ENCODE data around the gene TOR3A. TPM values are rescaled to one million over a fixed set of nuclear protein-coding genes. Genes with fewer than 3 reads are reported as not detected.

The TOR3A gene
- total RNA-seq, 3 donors from 2014 or later (not counting 1 experiment from before 2014, with no cell fraction given): 22.7 to 33.3 (median 29.0) TPM

- Mint-ChIP-seq H3K27ac (no peak overlapping the region), H3K4me1 (peaks cover 0 to 5% of the 10 kb centered on the region in 2 donors), H3K27me3 (ENCODE audit: low read depth in 2 of 2) (no peaks in the 10 kb centered on the region), H3K4me3 (no peak overlapping the region), H3K9me3 (no peaks in the 10 kb centered on the region), H3K36me3 (no peaks in the 10 kb centered on the region)
- Histone ChIP-seq H3K4me1 (ENCODE audit: control insufficient read depth, insufficient read depth, low read length) (no peaks in the 10 kb centered on the region), H3K27me3 (ENCODE audit: control insufficient read depth, insufficient read depth, low read length) (no peaks in the 10 kb centered on the region), H3K36me3 (ENCODE audit: control insufficient read depth, insufficient read depth, low read length) (peaks cover 47% of the 10 kb centered on the region), H3K4me3 (ENCODE audit: low read length) (no peak overlapping the region), H3K27ac (ENCODE audit: low read length) (no peak overlapping the region), H3K9me3 (ENCODE audit: control insufficient read depth, insufficient read depth, low read length) (no peaks in the 10 kb centered on the region)
- intact Hi-C loops (cut with micrococcal nuclease): no loop called here
- ATAC-seq (no peak), DNase-seq (no peak)
- 93% methylated on average over 3 of the region's 3 CpGs for WGBS (ENCODE audit: insufficient coverage)
- TF ChIP-seq CTCF (IDR thresholded peaks at IDR 0.05): no peak
Measured at GRCh38 chr1:179095924-179096323, 14.1 kb downstream of the TOR3A start.

- peaks cover 19% of the 10 kb centered on the region for H3K36me3 ChIP-seq (ENCODE audit: control insufficient read depth, insufficient read depth, low read length)
- no peak overlapping the region for H3K27ac ChIP-seq (ENCODE audit: low read length)
- H3K27ac Mint-ChIP-seq: no peak overlapping the region
- no peaks in the 10 kb centered on the region for H3K36me3 Mint-ChIP-seq
- 100% methylated on average over 2 of the region's 4 CpGs for WGBS (ENCODE audit: insufficient coverage)
- no peaks in the 10 kb centered on the region for H3K9me3 ChIP-seq (ENCODE audit: control insufficient read depth, insufficient read depth, low read length)
- H3K27me3 ChIP-seq (ENCODE audit: control insufficient read depth, insufficient read depth, low read length): no peaks in the 10 kb centered on the region
- ATAC-seq (no peak), DNase-seq (no peak)
- intact Hi-C loops (cut with micrococcal nuclease): no loop called here
- H3K9me3 Mint-ChIP-seq: no peaks in the 10 kb centered on the region
- no peak overlapping the region for H3K4me3 Mint-ChIP-seq
- no peaks in the 10 kb centered on the region for H3K4me1 ChIP-seq (ENCODE audit: control insufficient read depth, insufficient read depth, low read length)
- no peaks in the 10 kb centered on the region for H3K4me1 Mint-ChIP-seq
- H3K4me3 ChIP-seq (ENCODE audit: low read length): no peak overlapping the region
- TF ChIP-seq CTCF (IDR thresholded peaks at IDR 0.05): no peak
- H3K27me3 Mint-ChIP-seq (ENCODE audit: low read depth in 2 of 2): no peaks in the 10 kb centered on the region
Measured at GRCh38 chr1:179099891-179100290, 18.0 kb downstream of the TOR3A start.

- WGBS (ENCODE audit: insufficient coverage): 91% methylated on average over 4 of the region's 4 CpGs
- TF ChIP-seq CTCF (IDR thresholded peaks at IDR 0.05): no peak
- H3K27ac ChIP-seq (ENCODE audit: low read length): no peak overlapping the region
- H3K4me1 ChIP-seq (ENCODE audit: control insufficient read depth, insufficient read depth, low read length): no peaks in the 10 kb centered on the region
- H3K9me3 Mint-ChIP-seq: no peaks in the 10 kb centered on the region
- H3K27me3 Mint-ChIP-seq (ENCODE audit: low read depth in 2 of 2): no peaks in the 10 kb centered on the region
- H3K36me3 ChIP-seq (ENCODE audit: control insufficient read depth, insufficient read depth, low read length): peaks cover 4% of the 10 kb centered on the region
- no peaks in the 10 kb centered on the region for H3K9me3 ChIP-seq (ENCODE audit: control insufficient read depth, insufficient read depth, low read length)
- no peak overlapping the region for H3K4me3 Mint-ChIP-seq
- H3K4me1 Mint-ChIP-seq: no peaks in the 10 kb centered on the region
- intact Hi-C loops (cut with micrococcal nuclease): no loop called here
- ATAC-seq: no peak
- H3K27ac Mint-ChIP-seq: no peak overlapping the region
- no peaks in the 10 kb centered on the region for H3K36me3 Mint-ChIP-seq
- no peak overlapping the region for H3K4me3 ChIP-seq (ENCODE audit: low read length)
- DNase-seq: no peak
- H3K27me3 ChIP-seq (ENCODE audit: control insufficient read depth, insufficient read depth, low read length): no peaks in the 10 kb centered on the region
Measured at GRCh38 chr1:179101566-179101965, 19.7 kb downstream of the TOR3A start.

- intact Hi-C loops (cut with micrococcal nuclease): no loop called here
- H3K27me3 Mint-ChIP-seq (ENCODE audit: low read depth in 2 of 2): no peaks in the 10 kb centered on the region
- ATAC-seq: no peak
Measured at GRCh38 chr1:179103999-179104398, 22.1 kb downstream of the TOR3A start.

More at GRCh38 chr1:179103999-179104398, 22.1 kb downstream of the TOR3A start:
- TF ChIP-seq CTCF (IDR thresholded peaks at IDR 0.05): no peak
- Histone ChIP-seq H3K27ac (ENCODE audit: low read length) (no peak overlapping the region), H3K4me1 (ENCODE audit: control insufficient read depth, insufficient read depth, low read length) (no peaks in the 10 kb centered on the region), H3K36me3 (ENCODE audit: control insufficient read depth, insufficient read depth, low read length) (peaks cover 11% of the 10 kb centered on the region), H3K4me3 (ENCODE audit: low read length) (no peak overlapping the region), H3K27me3 (ENCODE audit: control insufficient read depth, insufficient read depth, low read length) (no peaks in the 10 kb centered on the region), H3K9me3 (ENCODE audit: control insufficient read depth, insufficient read depth, low read length) (no peaks in the 10 kb centered on the region)
- no peak overlapping the region for H3K4me3 Mint-ChIP-seq
- no peaks in the 10 kb centered on the region for H3K36me3 Mint-ChIP-seq
- H3K27ac Mint-ChIP-seq: no peak overlapping the region
- 100% methylated on average over 1 of the region's 1 CpG for WGBS (ENCODE audit: insufficient coverage)
- H3K9me3 Mint-ChIP-seq: no peaks in the 10 kb centered on the region
- no peak for DNase-seq
- no peaks in the 10 kb centered on the region for H3K4me1 Mint-ChIP-seq
